ENCODE results near the gene CXCR1.
"Not testable (repeated sequence)": the region's sequence is repeated elsewhere in the genome, so short reads cannot be mapped to it uniquely, and the experiment has no call there.

Gene CXCR1

DNA sequence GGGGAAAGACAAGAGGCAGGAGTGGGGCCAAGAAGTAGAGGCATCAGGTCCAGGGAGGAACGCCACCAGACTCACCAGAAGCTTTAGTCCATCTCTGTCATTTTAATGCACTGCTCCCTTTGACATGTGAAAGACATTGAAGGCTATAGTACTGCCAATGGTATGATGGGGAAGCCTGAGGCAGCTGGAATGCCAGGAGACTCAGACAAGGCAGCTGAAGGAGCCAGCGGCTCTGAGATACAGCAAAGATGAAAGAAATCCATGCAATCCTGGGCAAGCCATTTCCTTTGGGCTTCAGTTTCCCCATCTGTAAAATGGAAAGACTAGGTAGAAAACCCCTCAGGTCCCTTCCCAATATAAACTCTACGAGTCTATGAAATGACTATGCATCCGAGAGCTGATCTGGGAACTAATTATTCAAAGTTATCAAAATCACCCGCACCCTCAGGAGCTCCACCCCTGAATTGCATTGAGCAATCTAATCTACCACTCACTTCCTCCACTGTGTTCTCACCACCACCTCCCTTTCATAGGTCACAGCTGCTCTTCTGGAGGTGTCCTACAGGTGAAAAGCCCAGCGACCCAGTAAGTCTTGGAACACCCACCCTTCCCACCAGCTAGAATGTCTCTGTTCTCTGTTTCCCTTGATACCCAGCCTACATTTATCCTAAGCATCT lies 37.8 kb downstream of the CXCR1 start:
- Histone ChIP-seq H3K36me3 (ENCODE audit: control insufficient read depth, insufficient read depth, low read length) (no peaks in the 10 kb centered on the region), H3K4me3 (ENCODE audit: low read depth, low read length) (no peak overlapping the region), H3K27me3 (ENCODE audit: control insufficient read depth, insufficient read depth, low read length) (no peaks in the 10 kb centered on the region)

DNA sequence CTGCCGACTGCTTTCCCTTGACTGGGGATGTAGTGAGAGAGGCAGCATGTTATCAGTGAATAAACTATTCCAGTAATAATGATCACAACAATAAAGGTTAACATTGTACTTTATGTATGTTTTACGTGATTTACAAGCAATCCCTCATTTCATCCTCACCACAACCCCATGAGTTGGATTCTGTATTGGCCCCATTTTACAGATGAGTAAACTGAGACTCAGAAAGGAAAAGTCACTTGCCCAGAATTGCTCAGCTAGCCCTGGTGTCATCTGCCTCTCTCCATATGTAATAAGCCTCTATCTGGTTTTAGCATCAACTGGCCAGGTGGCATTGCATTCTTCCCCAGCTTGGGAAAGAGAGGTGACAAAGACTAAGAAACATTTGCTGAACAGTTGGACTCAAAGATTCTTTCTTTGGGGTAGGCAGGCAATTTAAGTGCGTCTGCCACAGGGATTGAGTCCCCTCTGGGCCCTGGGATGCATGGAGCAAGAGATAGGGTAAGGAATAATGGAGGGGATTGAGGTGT lies 38.8 kb downstream of the CXCR1 start:
- H3K27me3 ChIP-seq (ENCODE audit: control insufficient read depth, insufficient read depth, low read length), result no peaks in the 10 kb centered on the region
- H3K4me1 ChIP-seq (ENCODE audit: control insufficient read depth, insufficient read depth, low read length), result no peaks in the 10 kb centered on the region
- H3K4me3 ChIP-seq (ENCODE audit: low read depth, low read length), result no peak overlapping the region
- H3K36me3 ChIP-seq (ENCODE audit: control insufficient read depth, insufficient read depth, low read length), result no peaks in the 10 kb centered on the region
- H3K9me3 ChIP-seq (ENCODE audit: control insufficient read depth, insufficient read depth, low read length), result no peaks in the 10 kb centered on the region
- H3K9ac ChIP-seq (ENCODE audit: low read depth, low read length), result no peak overlapping the region

More for the DNA sequence above, 37.8 kb downstream of the CXCR1 start:
- H3K9ac ChIP-seq (ENCODE audit: low read depth, low read length), result no peak overlapping the region
- no peaks in the 10 kb centered on the region for H3K9me3 ChIP-seq (ENCODE audit: control insufficient read depth, insufficient read depth, low read length)
- no peaks in the 10 kb centered on the region for H3K4me1 ChIP-seq (ENCODE audit: control insufficient read depth, insufficient read depth, low read length)

- Histone ChIP-seq H3K36me3 (ENCODE audit: control insufficient read depth, insufficient read depth, low read length) (no peaks in the 10 kb centered on the region), H3K4me3 (ENCODE audit: low read depth, low read length) (no peak within 1 kb of the TSS), H3K9me3 (ENCODE audit: control insufficient read depth, insufficient read depth, low read length) (no peaks in the 10 kb centered on the region), H3K27me3 (ENCODE audit: control insufficient read depth, insufficient read depth, low read length) (no peaks in the 10 kb centered on the region), H3K9ac (ENCODE audit: low read depth, low read length) (no peak within 1 kb of the TSS), H3K4me1 (ENCODE audit: control insufficient read depth, insufficient read depth, low read length) (no peaks in the 10 kb centered on the region)
These were observed 41.1 kb downstream of the CXCR1 start, which contains the start of gene CXCR2 for GRCh38 chr2:218125626-218126080. TSS of gene CXCR2 (plus strand) at chr2:218126028. CDS start at chr2:218134802, 8,774 bp downstream.

- Histone ChIP-seq H3K4me1 (ENCODE audit: control insufficient read depth, insufficient read depth, low read length) (no peaks in the 10 kb centered on the region), H3K36me3 (ENCODE audit: control insufficient read depth, insufficient read depth, low read length) (no peaks in the 10 kb centered on the region), H3K4me3 (ENCODE audit: low read depth, low read length) (no peak overlapping the region), H3K9me3 (ENCODE audit: control insufficient read depth, insufficient read depth, low read length) (no peaks in the 10 kb centered on the region), H3K27me3 (ENCODE audit: control insufficient read depth, insufficient read depth, low read length) (no peaks in the 10 kb centered on the region), H3K9ac (ENCODE audit: low read depth, low read length) (no peak overlapping the region)
These were observed 41.7 kb downstream of the CXCR1 start for GRCh38 chr2:218125095-218125494.

DNA sequence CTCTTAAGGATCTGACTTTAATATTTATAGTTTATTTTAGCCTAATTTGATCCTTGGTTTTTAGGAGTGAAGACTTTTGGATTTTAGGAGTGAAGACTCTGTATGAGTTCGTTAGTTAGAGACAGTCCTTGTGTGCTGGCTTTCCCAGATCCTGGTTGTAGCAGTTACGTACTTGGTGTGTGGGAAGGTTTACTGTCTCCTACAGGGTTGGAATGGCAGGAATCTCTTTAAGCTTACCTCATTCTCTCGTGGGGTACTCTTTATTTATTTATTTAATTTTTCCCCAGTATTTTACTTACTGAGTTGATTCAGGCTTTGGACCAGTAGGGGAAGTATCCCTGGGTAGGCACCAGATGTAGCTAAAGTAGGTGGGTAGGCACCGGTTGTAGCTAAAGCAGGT lies 42.8 kb downstream of the CXCR1 start:
- Histone ChIP-seq H3K4me3 (ENCODE audit: low read depth, low read length) (no peak overlapping the region), H3K9me3 (ENCODE audit: control insufficient read depth, insufficient read depth, low read length) (no peaks in the 10 kb centered on the region), H3K4me1 (ENCODE audit: control insufficient read depth, insufficient read depth, low read length) (no peaks in the 10 kb centered on the region), H3K36me3 (ENCODE audit: control insufficient read depth, insufficient read depth, low read length) (no peaks in the 10 kb centered on the region), H3K9ac (ENCODE audit: low read depth, low read length) (no peak overlapping the region), H3K27me3 (ENCODE audit: control insufficient read depth, insufficient read depth, low read length) (no peaks in the 10 kb centered on the region)

DNA sequence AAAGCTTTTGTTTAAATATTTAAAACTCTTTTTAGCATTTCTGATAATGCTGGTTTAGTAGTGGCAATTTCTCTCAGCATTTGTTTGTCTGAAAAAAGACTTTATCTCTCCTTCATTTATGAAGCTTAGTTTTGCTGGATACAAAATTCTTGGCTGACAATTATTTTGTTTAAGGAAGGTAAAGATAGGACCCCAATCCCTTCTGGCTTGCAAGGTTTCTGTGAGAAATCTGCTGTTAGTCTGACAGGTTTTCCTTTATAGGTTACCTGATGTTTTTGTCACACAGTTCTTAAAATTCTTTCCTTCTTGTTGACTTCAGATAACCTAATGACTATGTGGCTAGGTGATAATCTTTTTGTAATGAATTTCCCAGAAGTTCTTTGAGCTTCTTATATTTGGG lies 44.5 kb downstream of the CXCR1 start:
- H3K9me3 ChIP-seq (ENCODE audit: control insufficient read depth, insufficient read depth, low read length); H3K4me1 ChIP-seq (ENCODE audit: control insufficient read depth, insufficient read depth, low read length); H3K4me3 ChIP-seq (ENCODE audit: low read depth, low read length); H3K27me3 ChIP-seq (ENCODE audit: control insufficient read depth, insufficient read depth, low read length); H3K36me3 ChIP-seq (ENCODE audit: control insufficient read depth, insufficient read depth, low read length); H3K9ac ChIP-seq (ENCODE audit: low read depth, low read length): not testable (repeated sequence)

DNA sequence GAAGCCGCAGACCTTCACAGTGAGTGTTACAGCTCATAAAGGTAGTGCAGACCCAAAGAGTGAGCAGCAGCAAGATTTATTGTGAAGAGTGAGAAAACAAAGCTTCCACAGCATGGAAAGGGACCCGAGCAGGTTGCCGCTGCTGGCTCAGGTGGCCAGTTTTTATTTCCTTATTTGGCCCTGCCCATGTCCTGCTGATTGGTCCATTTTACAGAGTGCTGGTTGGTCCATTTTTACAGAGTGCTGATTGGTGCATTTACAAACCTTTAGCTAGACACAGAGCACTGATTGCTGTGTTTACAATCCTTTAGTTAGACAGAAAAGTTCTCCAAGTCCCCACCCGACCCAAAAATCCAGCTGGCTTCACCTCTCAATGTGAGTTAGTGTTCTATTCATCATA lies 45.0 kb downstream of the CXCR1 start:
- not testable (repeated sequence) for H3K4me3 ChIP-seq (ENCODE audit: low read depth, low read length); H3K9me3 ChIP-seq (ENCODE audit: control insufficient read depth, insufficient read depth, low read length); H3K36me3 ChIP-seq (ENCODE audit: control insufficient read depth, insufficient read depth, low read length); H3K9ac ChIP-seq (ENCODE audit: low read depth, low read length); H3K27me3 ChIP-seq (ENCODE audit: control insufficient read depth, insufficient read depth, low read length); H3K4me1 ChIP-seq (ENCODE audit: control insufficient read depth, insufficient read depth, low read length)
